Keratinocyte (primary cell): Measurements from ENCODE around the gene SLC39A1. TPM values are rescaled to one million over a fixed set of nuclear protein-coding genes. Genes with fewer than 3 reads are reported as not detected.

Experiments used
- DNase-seq: peaks from one replicate; pipeline ENCODE4 v3.0.0-alpha.2; 2011; ENCODE audit warnings: low read depth, missing footprints, low spot score
- FAIRE-seq: peaks from 2 replicates; lab custom pipeline; 2011; peaks lifted over from hg19 to GRCh38; lab: Jason Lieb, UNC
- H2AFZ ChIP-seq: 2 replicates; pipeline ENCODE4 v1.6.0; 2012; ENCODE audit warnings: low read length, control low read depth, inconsistent platforms; ENCODE audit not compliant: control insufficient read depth
- H3K27ac ChIP-seq: 2 replicates; pipeline ENCODE4 v1.5.1; 2011; ENCODE audit warnings: low read length; ENCODE audit not compliant: control insufficient read depth, insufficient read depth
- H3K27me3 ChIP-seq: 3 replicates; pipeline ENCODE4 v1.6.0; 2011; ENCODE audit warnings: low read length; ENCODE audit not compliant: control insufficient read depth, insufficient read depth; ENCODE audit errors: extremely low read depth
- H3K36me3 ChIP-seq, 2 experiments: 2 replicates in 1 of 2; 3 replicates in 1 of 2; pipeline ENCODE4 v1.5.1; 2011; ENCODE audit warnings: low read length in 2 of 2, mild to moderate bottlenecking in 1 of 2; ENCODE audit not compliant: control insufficient read depth in 2 of 2, insufficient read depth in 2 of 2; ENCODE audit errors: extremely low read depth in 1 of 2
- H3K4me1 ChIP-seq: 3 replicates; pipeline ENCODE4 v1.5.1; 2011; ENCODE audit warnings: low read length; ENCODE audit not compliant: control insufficient read depth, insufficient read depth; ENCODE audit errors: extremely low read depth
- H3K4me2 ChIP-seq: 3 replicates; pipeline ENCODE4 v1.6.0; 2011; ENCODE audit warnings: low read depth, low read length; ENCODE audit not compliant: control insufficient read depth, insufficient read depth; ENCODE audit errors: extremely low read depth
- H3K4me3 ChIP-seq, 3 experiments: fragments of 200-600 bp in 1 of 3; sonication (generic) in 1 of 3; 2 replicates in 2 of 3; 3 replicates in 1 of 3; pipeline ENCODE4 v1.5.1; 2011 to 2016; ENCODE audit warnings: low read length in 3 of 3, mild to moderate bottlenecking in 3 of 3, control low read depth in 2 of 3, inconsistent platforms in 1 of 3, low read depth in 1 of 3, mixed read lengths in 1 of 3, mixed run types in 1 of 3, moderate library complexity in 1 of 3; ENCODE audit not compliant: control insufficient read depth in 2 of 3, insufficient read depth in 2 of 3; ENCODE audit errors: extremely low read depth in 1 of 3
- H3K79me2 ChIP-seq: 2 replicates; pipeline ENCODE4 v1.6.0; 2012; ENCODE audit warnings: low read length; ENCODE audit not compliant: control insufficient read depth, insufficient read depth
- H3K9ac ChIP-seq: 3 replicates; pipeline ENCODE4 v1.6.0; 2011; ENCODE audit warnings: low read length; ENCODE audit not compliant: control insufficient read depth, insufficient read depth; ENCODE audit errors: extremely low read depth
- H3K9me1 ChIP-seq: 3 replicates; pipeline ENCODE4 v1.6.0; 2011; ENCODE audit warnings: low read length; ENCODE audit not compliant: control insufficient read depth, insufficient read depth; ENCODE audit errors: extremely low read depth
- H3K9me3 ChIP-seq: 2 replicates; pipeline ENCODE4 v1.5.1; 2012; ENCODE audit warnings: low read depth, low read length; ENCODE audit not compliant: control insufficient read depth
- H4K20me1 ChIP-seq: 3 replicates; pipeline ENCODE4 v1.6.0; 2011; ENCODE audit warnings: low read length; ENCODE audit not compliant: control insufficient read depth, insufficient read depth; ENCODE audit errors: extremely low read depth
- CTCF ChIP-seq, 3 experiments: IDR thresholded peaks in 1 of 3; conservative IDR thresholded peaks in 1 of 3; optimal IDR thresholded peaks in 1 of 3; 2 replicates in 2 of 3; 3 replicates in 1 of 3; pipeline versions ENCODE3 to v1.5.1; 2011; ENCODE audit warnings: low read length in 3 of 3, mild to moderate bottlenecking in 3 of 3, moderate library complexity in 2 of 3, control low read depth in 1 of 3, inconsistent platforms in 1 of 3; ENCODE audit not compliant: insufficient read depth in 2 of 3; ENCODE audit errors: extremely low read depth in 1 of 3
- EZH2 ChIP-seq: IDR thresholded peaks from one replicate; pipeline ENCODE4 v1.6.1; 2012; ENCODE audit warnings: inconsistent platforms, mild to moderate bottlenecking, low read length, moderate library complexity
- dilution Hi-C: fragments of 300-500 bp; cut with MboI; formaldehyde crosslinking; loops from one replicate; pipeline ENCODE4 v1.7.0; 2020; ENCODE audit warnings: low sequenced_read_pairs; ENCODE audit not compliant: extremely low pct_ligation_motif_present
- polyA plus RNA-seq, 5 experiments: library from polyadenylated mRNA; depleted of rRNA in 3 of 5; stranded (reverse) in 3 of 5; stranded (forward) in 1 of 5; unstranded in 1 of 5; fragments of >200 nt; gene quantifications; 1 replicate in 1 of 5; 2 replicates in 3 of 5; 3 replicates in 1 of 5; pipeline versions ENCODE4 v1.2.1 to v1.2.3, GENCODE V29; 2011 to 2012; ENCODE audit warnings: missing spikeins in 2 of 5, low read depth in 1 of 5, low replicate concordance in 1 of 5

SLC39A1 gene
- polyA plus RNA-seq, 1 donor (not counting 4 experiments of a cell fraction or from before 2014, with no cell fraction given), result 68.4 TPM

GRCh38 chr1:153959454-153959853, 3.9 kb downstream of the SLC39A1 start:
- H3K79me2 ChIP-seq, result peaks cover 62% of the 10 kb centered on the region
- H3K36me3 ChIP-seq, result peaks cover 3 to 32% of the 10 kb centered on the region in 2 experiments
- no peak for TF ChIP-seq EZH2
- TF ChIP-seq CTCF (optimal IDR thresholded peaks at IDR 0.05 in 1 of 3, IDR thresholded peaks at IDR 0.05 in 1 of 3, conservative IDR thresholded peaks at IDR 0.05 in 1 of 3; ENCODE audit: extremely low read depth in 1 of 3, insufficient read depth in 2 of 3, low read length in 3 of 3), result no peak
- H3K9me1 ChIP-seq, result no peaks in the 10 kb centered on the region
- H3K9me3 ChIP-seq, result no peaks in the 10 kb centered on the region
- no peak overlapping the region for H3K27ac ChIP-seq
- no peak overlapping the region for H3K4me3 ChIP-seq
- dilution Hi-C loops, result no loop called here
- H4K20me1 ChIP-seq, result peaks cover 3% of the 10 kb centered on the region
- no peak for DNase-seq
- H3K9ac ChIP-seq, result no peak overlapping the region
- no peak for FAIRE-seq
- H3K4me2 ChIP-seq, result no peak overlapping the region
- peaks cover 40% of the 10 kb centered on the region for H3K4me1 ChIP-seq
- H2AFZ ChIP-seq, result no peak overlapping the region
- no peaks in the 10 kb centered on the region for H3K27me3 ChIP-seq

- peaks cover 3% of the 10 kb centered on the region for H4K20me1 ChIP-seq
- peaks cover 67% of the 10 kb centered on the region for H3K79me2 ChIP-seq
- FAIRE-seq, result no peak
- H3K36me3 ChIP-seq, result peaks cover 6 to 35% of the 10 kb centered on the region in 2 experiments
- H3K4me3 ChIP-seq, result peak overlapping the region in 1 of 3 experiments; percentile 29
- TF ChIP-seq EZH2, result no peak
- TF ChIP-seq CTCF (optimal IDR thresholded peaks at IDR 0.05 in 1 of 3, IDR thresholded peaks at IDR 0.05 in 1 of 3, conservative IDR thresholded peaks at IDR 0.05 in 1 of 3; ENCODE audit: extremely low read depth in 1 of 3, insufficient read depth in 2 of 3, low read length in 3 of 3), result no peak
- H2AFZ ChIP-seq, result no peak overlapping the region
- H3K27me3 ChIP-seq, result no peaks in the 10 kb centered on the region
- no peaks in the 10 kb centered on the region for H3K9me3 ChIP-seq
- no peaks in the 10 kb centered on the region for H3K9me1 ChIP-seq
- H3K27ac ChIP-seq, result peak overlapping the region; percentile 46
- peak overlapping the region; percentile 63 for H3K4me2 ChIP-seq
- dilution Hi-C loops, result no loop called here
- peak overlapping the region; percentile 49 for H3K9ac ChIP-seq
- no peak for DNase-seq
- H3K4me1 ChIP-seq, result peaks cover 35% of the 10 kb centered on the region
Measured at GRCh38 chr1:153958961-153959260, 4.4 kb downstream of the SLC39A1 start.
